HepG2 (cell line): ENCODE results near the gene PLOD3. TPM values are rescaled to one million over a fixed set of nuclear protein-coding genes. Genes with fewer than 3 reads are reported as not detected.
A peak's percentile ranks its signal among the peaks of the same experiment; 100 is the strongest.

Experiments used
- CEBPB ChIP-seq: IDR thresholded peaks from 2 replicates; pipeline ENCODE4 v1.6.1; 2011; ENCODE audit warnings: low read depth, low read length, improper control_type of control experiment, borderline replicate concordance
- CHD2 ChIP-seq: IDR thresholded peaks from 2 replicates; pipeline ENCODE4 v1.6.1; 2011; ENCODE audit warnings: low read depth, low read length, improper control_type of control experiment
- ELF1 ChIP-seq: sonication (generic); formaldehyde crosslinking; IDR thresholded peaks from 2 replicates; pipeline ENCODE4 v1.4.0; 2020; ENCODE audit warnings: missing genetic modification reagents
- ESRRA ChIP-seq: sonication (generic); formaldehyde crosslinking; IDR thresholded peaks from 2 replicates; pipeline ENCODE4 v1.5.1; 2020; ENCODE audit warnings: mild to moderate bottlenecking, low read depth, missing genetic modification reagents
- HCFC1 ChIP-seq: fragments of 150-350 bp; IDR thresholded peaks from 2 replicates; pipeline ENCODE4 v1.6.1; 2014; ENCODE audit warnings: low read depth, low read length
- HNF4A ChIP-seq: sonication (generic); formaldehyde crosslinking; IDR thresholded peaks from 2 replicates; pipeline ENCODE4 v1.4.0; 2020; ENCODE audit warnings: missing genetic modification reagents
- KAT7 ChIP-seq: IDR thresholded peaks from 2 replicates; pipeline ENCODE4 v1.6.1; 2018; ENCODE audit warnings: borderline replicate concordance, missing compliant biosample characterization
- MIXL1 ChIP-seq: IDR thresholded peaks from 2 replicates; pipeline ENCODE4 v1.6.1; 2016
- PAWR ChIP-seq: sonication (generic); formaldehyde crosslinking; IDR thresholded peaks from 2 replicates; pipeline ENCODE4 v1.4.0; 2020; ENCODE audit warnings: missing genetic modification reagents, mild to moderate bottlenecking, borderline replicate concordance
- PRDM4 ChIP-seq: sonication (generic); formaldehyde crosslinking; IDR thresholded peaks from 2 replicates; pipeline ENCODE4 v1.9.0; 2021; ENCODE audit warnings: missing genetic modification reagents, borderline replicate concordance
- RARA ChIP-seq: IDR thresholded peaks from 2 replicates; pipeline ENCODE4 v1.6.1; 2016; ENCODE audit warnings: missing genetic modification reagents, missing compliant biosample characterization
- RCOR2 ChIP-seq: IDR thresholded peaks from 2 replicates; pipeline ENCODE4 v1.6.1; 2016; ENCODE audit warnings: missing biosample characterization, missing genetic modification reagents
- RFXAP ChIP-seq: sonication (generic); formaldehyde crosslinking; IDR thresholded peaks from 2 replicates; pipeline ENCODE4 v1.4.0; 2020; ENCODE audit warnings: missing genetic modification reagents, borderline replicate concordance
- SP2 ChIP-seq: sonication (generic); formaldehyde crosslinking; IDR thresholded peaks from 2 replicates; pipeline ENCODE4 v1.5.1; 2020; ENCODE audit warnings: mild to moderate bottlenecking, missing genetic modification reagents
- ZBTB20 ChIP-seq: sonication (generic); formaldehyde crosslinking; IDR thresholded peaks from 2 replicates; pipeline ENCODE4 v1.8.1; 2023; ENCODE audit warnings: missing genetic modification reagents, low read depth, mild to moderate bottlenecking, borderline replicate concordance
- ZNF34 ChIP-seq: sonication (generic); formaldehyde crosslinking; IDR thresholded peaks from 2 replicates; pipeline ENCODE4 v1.4.0; 2020; ENCODE audit warnings: mild to moderate bottlenecking, missing genetic modification reagents, borderline replicate concordance
- ZNF552 ChIP-seq: sonication (generic); formaldehyde crosslinking; IDR thresholded peaks from 2 replicates; pipeline ENCODE4 v1.9.0; 2022; ENCODE audit warnings: missing genetic modification reagents, mild to moderate bottlenecking, borderline replicate concordance
- ZNF619 ChIP-seq: sonication (generic); formaldehyde crosslinking; IDR thresholded peaks from 2 replicates; pipeline ENCODE4 v1.4.0; 2020; ENCODE audit warnings: mild to moderate bottlenecking, missing genetic modification reagents
- polyA plus RNA-seq, 8 experiments: library from polyadenylated mRNA; depleted of rRNA in 3 of 8; stranded (reverse) in 7 of 8; unstranded in 1 of 8; fragments of >200 nt; fragmentation: Illumina TruSeq in 4 of 8; extraction: Trizol in 4 of 8; gene quantifications; 2 replicates each; pipeline versions ENCODE4 v1.2.1 to v1.2.3, GENCODE V29; 2011 to 2016; ENCODE audit warnings: low read depth in 4 of 8, missing spikeins in 1 of 8, mixed read lengths in 1 of 8; ENCODE audit not compliant: insufficient read depth in 1 of 8
- total RNA-seq, 5 experiments: library from RNA; depleted of rRNA; stranded (reverse); fragments of >200 nt; fragmentation: Illumina TruSeq; extraction: Trizol; gene quantifications; 2 replicates each; pipeline ENCODE4 v1.2.3, GENCODE V29; 2016; ENCODE audit warnings: low read depth in 1 of 5
- TF ChIP-seq, protein P1 (sequence below): sonication (generic); formaldehyde crosslinking; IDR thresholded peaks from 2 replicates; pipeline ENCODE4 v1.4.0; 2020; ENCODE audit warnings: mild to moderate bottlenecking, missing genetic modification reagents
- TF ChIP-seq, protein P2 (sequence below): IDR thresholded peaks from 2 replicates; pipeline ENCODE4 v1.6.1; 2016
- TF ChIP-seq, protein P3 (sequence below): sonication (generic); formaldehyde crosslinking; IDR thresholded peaks from 2 replicates; pipeline ENCODE4 v1.4.0; 2020; ENCODE audit warnings: missing genetic modification reagents

The PLOD3 gene
- total and polyA plus RNA-seq, 2 of the 13 experiments (the other 11 are each of a cell fraction or from before 2014, with no cell fraction given): 65.8 to 67.4 TPM

DNA sequence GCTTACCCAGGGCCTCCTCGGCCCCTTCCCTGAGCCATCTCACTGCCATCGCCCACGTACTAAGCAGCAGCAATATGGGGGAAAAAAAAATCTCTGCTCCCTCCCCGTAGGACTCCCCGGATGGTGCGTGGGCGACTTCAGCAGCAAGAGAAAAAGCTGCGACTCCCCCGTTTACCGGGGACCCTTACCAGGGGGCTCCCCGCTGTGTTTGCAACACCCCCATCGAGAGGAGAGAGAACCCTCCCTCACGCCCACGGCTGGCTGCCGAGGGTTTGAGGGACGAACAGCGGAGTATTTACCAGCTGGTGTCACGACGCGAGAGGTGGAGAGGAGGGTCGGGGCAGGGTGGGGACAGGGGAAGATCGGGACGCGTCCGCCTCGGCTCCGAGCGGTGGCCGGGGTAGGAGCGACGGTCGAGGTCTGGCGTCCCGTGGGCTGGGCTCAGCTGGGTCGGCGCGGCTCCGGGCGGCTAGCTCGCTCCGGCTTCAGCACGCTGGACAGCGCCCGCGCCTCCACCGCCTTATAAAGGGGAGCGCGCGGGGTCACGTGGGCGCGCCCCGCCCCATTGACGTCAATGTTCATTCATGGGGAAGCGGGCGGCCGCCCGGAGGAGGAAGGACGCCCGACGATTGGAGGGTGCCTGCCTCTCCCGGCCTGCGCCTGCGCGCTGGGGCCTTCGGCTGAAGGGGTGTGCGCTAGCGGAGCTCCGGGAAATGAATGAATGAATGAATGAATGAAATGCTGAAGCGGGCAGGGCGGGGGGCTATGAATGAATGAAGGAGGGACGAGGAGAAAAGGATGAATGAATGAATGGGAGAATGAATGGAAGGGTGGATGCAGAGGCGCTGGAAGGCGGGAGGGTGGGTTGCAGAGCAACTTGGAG, 52.1 kb downstream of the PLOD3 start, which contains the start of gene VGF (continued):
- TF ChIP-seq, protein P1, sequence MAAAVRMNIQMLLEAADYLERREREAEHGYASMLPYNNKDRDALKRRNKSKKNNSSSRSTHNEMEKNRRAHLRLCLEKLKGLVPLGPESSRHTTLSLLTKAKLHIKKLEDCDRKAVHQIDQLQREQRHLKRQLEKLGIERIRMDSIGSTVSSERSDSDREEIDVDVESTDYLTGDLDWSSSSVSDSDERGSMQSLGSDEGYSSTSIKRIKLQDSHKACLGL (CRISPR knock-in tag): peak; percentile 99
- TF ChIP-seq, protein P2, sequence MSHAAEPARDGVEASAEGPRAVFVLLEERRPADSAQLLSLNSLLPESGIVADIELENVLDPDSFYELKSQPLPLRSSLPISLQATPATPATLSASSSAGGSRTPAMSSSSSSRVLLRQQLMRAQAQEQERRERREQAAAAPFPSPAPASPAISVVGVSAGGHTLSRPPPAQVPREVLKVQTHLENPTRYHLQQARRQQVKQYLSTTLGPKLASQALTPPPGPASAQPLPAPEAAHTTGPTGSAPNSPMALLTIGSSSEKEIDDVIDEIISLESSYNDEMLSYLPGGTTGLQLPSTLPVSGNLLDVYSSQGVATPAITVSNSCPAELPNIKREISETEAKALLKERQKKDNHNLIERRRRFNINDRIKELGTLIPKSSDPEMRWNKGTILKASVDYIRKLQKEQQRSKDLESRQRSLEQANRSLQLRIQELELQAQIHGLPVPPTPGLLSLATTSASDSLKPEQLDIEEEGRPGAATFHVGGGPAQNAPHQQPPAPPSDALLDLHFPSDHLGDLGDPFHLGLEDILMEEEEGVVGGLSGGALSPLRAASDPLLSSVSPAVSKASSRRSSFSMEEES (CRISPR knock-in tag): peak; percentile 98
- TF ChIP-seq SP2 (CRISPR knock-in tag): peak; percentile 40; the same call in 1 of the 2 replicates
- TF ChIP-seq RCOR2: 0 out of 2 replicates have a peak, but pooled peaks have one; percentile 48
- TF ChIP-seq HCFC1: no peak; the same call in 1 of the 2 replicates
- no peak for TF ChIP-seq PAWR
- TF ChIP-seq HNF4A (CRISPR knock-in tag): no peak
- TF ChIP-seq ZNF619 (CRISPR knock-in tag): no peak
- peak; percentile 96 for TF ChIP-seq ZBTB20 (CRISPR knock-in tag)
- TF ChIP-seq CEBPB: no peak
- peak; percentile 87 for TF ChIP-seq ESRRA (CRISPR knock-in tag)
- peak; percentile 94 for TF ChIP-seq MIXL1 (CRISPR knock-in tag)
- TF ChIP-seq ELF1: peak; percentile 74
- no peak for TF ChIP-seq CHD2
- no peak for TF ChIP-seq KAT7 (CRISPR knock-in tag)
- TF ChIP-seq RFXAP (CRISPR knock-in tag): peak; percentile 93
- TF ChIP-seq ZNF552 (CRISPR knock-in tag): peak; percentile 96
- TF ChIP-seq PRDM4: peak; percentile 96
- peak; percentile 80 for TF ChIP-seq RARA (CRISPR knock-in tag)
- TF ChIP-seq ZNF34 (CRISPR knock-in tag): no peak
- TF ChIP-seq, protein P3, sequence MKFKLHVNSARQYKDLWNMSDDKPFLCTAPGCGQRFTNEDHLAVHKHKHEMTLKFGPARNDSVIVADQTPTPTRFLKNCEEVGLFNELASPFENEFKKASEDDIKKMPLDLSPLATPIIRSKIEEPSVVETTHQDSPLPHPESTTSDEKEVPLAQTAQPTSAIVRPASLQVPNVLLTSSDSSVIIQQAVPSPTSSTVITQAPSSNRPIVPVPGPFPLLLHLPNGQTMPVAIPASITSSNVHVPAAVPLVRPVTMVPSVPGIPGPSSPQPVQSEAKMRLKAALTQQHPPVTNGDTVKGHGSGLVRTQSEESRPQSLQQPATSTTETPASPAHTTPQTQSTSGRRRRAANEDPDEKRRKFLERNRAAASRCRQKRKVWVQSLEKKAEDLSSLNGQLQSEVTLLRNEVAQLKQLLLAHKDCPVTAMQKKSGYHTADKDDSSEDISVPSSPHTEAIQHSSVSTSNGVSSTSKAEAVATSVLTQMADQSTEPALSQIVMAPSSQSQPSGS: peak; percentile 97
